SHP77 (cell line): ENCODE measurements around the gene RPS21.
A peak's percentile ranks its signal among the peaks of the same experiment; 100 is the strongest.

Experiments used
- DNase-seq, 2 experiments: peaks; one replicate each; lab custom pipeline; 2025; lab: John Stamatoyannopoulos, UW

The RPS21 gene

GRCh38 chr20:62426699-62427131 lies 39.8 kb downstream of the RPS21 start:
- no peak for DNase-seq

DNA sequence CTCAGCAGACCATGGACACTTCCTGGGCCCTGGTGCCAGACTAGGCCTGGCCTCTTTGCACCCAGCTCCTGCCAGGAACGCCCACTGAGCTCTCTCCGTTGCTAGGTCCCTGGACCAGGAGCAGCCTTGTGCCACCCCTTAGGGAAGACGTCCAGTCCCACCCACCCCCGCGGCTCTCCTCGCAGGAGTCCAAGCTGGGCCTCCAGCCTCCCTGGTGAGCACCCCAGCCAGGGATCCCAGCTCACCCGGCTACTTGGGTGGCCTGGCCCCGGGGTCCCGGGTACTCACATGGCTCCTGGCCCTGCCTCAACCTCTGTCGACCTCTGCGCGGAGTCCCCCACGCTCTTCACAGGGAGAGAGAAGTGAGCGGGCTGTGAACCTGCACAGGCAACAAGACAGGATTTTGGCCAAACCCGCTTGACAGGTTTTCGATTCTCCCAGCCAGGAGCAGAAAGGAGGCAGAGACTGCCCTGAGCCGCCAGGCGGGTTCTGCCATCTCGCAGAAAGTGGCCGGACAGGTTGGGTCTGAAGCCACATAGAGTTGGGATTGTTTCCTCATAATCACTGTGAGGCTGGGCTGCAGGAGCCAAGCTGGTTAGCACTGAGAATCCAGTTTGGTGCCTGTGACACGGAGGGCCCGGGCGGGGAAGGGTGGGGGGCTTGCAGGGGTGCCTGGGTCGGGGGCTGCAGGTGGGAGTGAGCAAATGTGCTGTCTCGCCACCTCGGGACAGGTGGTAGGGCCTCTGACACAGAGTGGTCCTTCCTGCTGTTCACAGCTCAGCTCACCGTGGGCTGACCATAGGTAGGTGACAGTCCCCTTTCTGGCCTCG lies 40.5 kb downstream of the RPS21 start, which contains the start of gene RBBP8NL:
Gene RBBP8NL, minus strand, starts transcription at position 368 of the 830 bp plus-strand sequence. CDS start 7,892 bp downstream, outside the sequence.
- no peak for DNase-seq

GRCh38 chr20:62428002-62428372 lies 41.1 kb downstream of the RPS21 start:
- no peak for DNase-seq

GRCh38 chr20:62428396-62429295 lies 41.7 kb downstream of the RPS21 start:
- DNase-seq = no peak

DNA sequence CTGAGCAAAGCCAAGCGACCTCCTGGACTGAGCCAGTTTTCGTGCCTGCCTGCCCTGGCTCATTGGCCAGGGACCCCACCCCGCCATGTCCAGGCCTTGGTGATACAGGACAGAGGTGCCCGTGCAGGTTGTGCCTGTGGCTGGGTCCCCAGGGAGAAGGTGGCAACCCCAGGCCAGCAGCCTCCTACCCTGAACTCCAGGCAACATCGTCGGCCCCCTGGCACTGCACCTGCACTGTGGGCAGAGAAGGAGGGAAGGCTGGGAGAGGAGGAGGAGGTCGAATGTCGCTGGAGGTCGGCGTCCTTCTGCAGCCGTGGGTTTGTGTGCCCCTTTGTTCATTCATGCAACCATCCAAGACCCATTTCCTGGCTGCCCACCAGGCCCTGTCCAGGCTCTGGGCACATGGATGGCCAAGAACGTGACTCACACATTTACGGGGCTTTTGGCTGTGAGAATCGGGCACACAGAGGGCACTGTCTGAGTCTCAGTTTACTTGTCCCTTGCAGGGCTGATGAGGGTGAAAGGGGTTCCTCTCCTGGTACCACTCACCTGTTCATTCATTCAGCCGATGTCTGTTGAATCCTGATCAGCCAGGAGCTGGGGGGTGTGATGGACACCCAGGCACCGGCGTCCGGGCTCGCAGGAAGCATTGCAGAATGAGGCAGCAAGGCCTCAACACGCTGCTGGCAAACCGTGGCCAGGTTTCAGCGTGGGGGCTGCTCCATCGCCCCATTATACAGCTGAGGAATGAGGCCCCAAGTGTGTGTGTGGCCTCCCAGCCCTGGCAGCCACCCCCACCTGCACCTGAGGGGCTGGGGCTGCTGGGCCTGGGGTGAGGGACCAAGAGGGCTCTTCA lies 42.8 kb downstream of the RPS21 start:
- DNase-seq = no peak

DNA sequence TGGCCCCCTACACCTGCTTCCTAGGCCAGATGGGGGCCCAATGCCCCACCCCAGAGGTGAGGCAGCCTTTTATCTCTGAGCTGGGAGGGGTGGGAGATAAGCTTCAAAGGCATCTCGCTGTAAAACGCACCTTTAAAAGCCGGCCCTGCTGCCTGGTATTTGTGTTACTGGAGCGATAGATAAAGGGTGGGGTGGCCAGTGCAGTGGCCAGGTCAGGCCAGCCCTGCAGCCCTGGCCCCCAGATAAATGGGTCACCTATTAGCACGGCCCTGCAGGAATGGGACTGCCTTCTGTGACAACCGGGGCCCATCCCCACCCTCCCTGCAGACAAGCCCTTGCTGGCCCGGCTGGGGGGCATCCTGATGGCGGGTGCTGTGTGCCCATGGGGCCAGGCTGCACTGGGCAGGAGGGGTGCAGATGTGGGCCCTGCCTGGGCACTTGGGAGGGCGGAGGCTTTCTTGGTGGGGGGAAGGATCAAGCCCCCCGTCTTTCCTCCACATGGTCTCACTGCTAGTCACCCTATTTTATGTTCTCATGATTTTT lies 43.5 kb downstream of the RPS21 start:
- DNase-seq = no peak

DNA sequence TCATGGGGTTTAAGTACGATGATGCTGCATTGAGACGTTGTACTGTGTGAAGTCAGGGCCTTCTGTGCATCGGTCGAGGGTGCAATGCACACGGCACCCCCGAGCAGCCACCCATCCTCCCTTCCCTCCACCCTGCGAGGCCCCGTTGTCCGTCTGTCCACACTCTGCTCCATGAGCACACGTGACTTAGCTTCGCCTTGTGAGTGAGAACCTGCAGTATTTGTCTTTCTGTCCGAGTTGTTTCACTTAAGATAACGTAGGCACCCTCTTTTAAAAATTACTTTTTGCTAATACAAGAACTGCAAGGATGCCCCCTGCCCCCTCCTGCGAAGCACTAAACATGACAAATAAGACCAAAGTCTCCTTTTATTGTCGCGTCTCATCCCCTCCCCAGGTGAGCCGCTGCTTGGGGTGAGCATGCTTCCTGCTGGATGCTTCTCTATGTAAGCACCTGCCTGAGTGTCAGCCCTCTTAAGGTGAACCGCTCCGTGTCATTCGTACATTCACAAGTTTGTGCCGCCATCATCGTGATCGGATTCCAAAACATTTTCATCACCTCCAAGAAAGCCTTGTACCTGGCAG lies 44.1 kb downstream of the RPS21 start:
- DNase-seq = no peak

DNA sequence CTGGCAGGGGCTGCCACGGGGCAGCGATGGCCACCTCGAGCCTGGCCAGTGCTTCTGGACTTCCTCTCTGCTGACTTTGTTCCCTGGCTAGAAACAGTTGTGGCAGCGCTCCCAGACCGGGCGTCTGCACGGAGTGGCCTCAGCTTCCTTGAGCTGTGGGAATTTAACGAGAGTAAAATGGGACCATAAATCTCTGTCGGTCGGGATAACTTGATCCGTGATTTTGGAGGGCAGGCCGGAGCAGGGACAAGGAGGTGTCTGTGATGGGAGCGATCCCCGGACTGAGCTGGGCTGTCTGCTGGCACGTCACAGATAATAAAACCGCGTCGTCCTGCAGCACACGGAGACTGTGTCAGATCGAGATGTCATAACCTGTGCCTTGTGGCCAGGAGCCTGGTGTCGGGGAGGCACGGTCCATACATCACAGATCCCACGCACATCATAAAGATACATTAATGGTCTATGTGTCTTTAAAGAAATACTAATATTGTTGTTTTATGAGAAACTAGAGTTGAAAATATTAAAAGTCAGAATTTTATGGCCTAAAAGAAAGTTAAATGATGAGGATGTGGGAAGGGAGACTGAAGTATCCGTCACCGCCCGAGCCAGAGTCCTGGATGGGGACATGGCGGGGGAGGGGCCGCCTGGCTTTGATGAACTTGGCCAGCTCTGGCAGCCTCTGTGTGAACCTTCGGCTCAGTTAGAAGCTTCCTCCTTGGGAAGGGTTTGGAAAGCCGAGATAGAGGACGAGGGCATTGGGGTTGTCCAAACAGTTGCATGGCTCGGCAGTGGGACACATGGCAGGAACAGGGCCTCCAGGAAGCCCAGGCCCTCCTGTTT lies 47.0 kb downstream of the RPS21 start:
- no peak for DNase-seq

DNA sequence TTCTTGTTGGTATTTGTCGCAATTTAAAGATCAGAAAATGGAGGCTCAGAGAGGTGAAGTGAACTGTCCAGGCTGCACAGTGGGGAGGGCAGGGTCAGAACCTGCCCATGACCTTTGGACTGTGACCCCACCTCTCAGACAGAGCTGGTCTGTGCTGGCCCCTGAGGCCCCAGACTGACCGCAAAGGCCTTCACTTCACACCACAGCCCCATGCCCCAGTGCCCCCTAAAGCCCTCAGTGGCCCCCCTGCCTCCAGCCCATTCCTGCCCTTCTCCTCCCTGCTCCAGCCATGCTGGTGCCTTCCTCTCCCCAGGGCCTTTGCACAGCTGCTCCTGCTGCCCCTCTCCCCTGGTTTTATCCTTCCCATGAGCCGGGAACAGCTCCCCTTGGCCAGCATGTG lies 49.8 kb downstream of the RPS21 start:
- DNase-seq = no peak

DNA sequence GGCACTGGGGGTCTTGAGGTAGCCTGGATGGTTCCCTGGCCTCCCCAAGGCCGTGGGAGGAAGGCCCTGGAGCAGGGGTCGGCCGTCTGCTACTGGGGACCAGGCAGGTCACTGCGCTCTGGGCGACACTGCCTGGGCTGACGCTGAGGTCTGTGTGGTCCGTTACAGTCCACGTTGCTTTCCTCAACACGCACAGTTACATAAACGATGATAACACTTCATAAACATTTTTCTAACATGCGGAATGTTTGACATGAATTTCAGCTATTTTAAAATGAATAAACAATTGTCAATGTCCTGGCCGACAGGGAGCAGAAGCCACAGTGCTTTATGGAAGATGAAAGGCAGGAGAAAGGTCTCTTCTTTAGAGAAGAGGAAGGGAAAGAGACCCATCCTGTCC lies 50.6 kb downstream of the RPS21 start:
- DNase-seq = no peak

DNA sequence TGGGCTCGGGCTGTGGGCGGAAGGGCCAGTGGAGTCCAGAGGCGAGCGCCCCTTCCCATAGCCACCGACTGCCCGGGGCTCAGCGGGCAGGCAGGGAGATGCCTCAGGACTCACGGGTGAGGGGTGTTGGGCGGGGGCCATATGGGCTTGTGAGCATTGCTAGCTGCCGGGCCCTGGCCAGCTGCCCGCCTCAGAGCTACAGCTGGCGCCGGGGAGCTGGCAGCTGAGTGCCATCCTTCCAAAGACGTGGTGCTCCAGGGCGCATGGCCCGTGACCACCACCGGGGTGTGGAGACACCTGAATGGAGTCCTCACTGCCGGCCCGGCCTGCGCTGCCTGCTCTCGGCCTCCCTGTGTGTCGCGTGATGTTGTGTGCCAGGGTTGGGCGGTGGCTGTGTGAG lies 51.0 kb downstream of the RPS21 start:
- peak; percentile 53 to 71 for DNase-seq
